HCT116 (cell line): ENCODE results near the gene SUFU. TPM values are rescaled to one million over a fixed set of nuclear protein-coding genes. Genes with fewer than 3 reads are reported as not detected.

Source experiments
- ATAC-seq: fragments of 200-7000 bp; cut with Tn5 transposase; 2 replicates; pipeline ENCODE4 v1.9.1; 2020; ENCODE audit warnings: mild to moderate bottlenecking, moderate library complexity
- BruUV-seq: library from RNA; stranded (reverse); fragments of 400-500 nt; replicated peaks from 2 replicates; lab custom pipeline; 2021; lab: Mats Ljungman, UMichigan
- CTCF ChIA-PET: fragments of 300-600 bp; sonication (Branson Sonifier 250); formaldehyde crosslinking; loops from one replicate; lab custom pipeline; 2021; ENCODE audit warnings: antibody characterized with exemption; lab: Charles Lee
- POLR2A ChIA-PET: fragments of 300-600, 350-600 bp; sonication (Branson Sonifier 250); formaldehyde crosslinking; loops from one replicate; lab custom pipeline; 2021; ENCODE audit warnings: antibody characterized with exemption; lab: Charles Lee
- RAD21 ChIA-PET, 2 experiments: fragments of 300-600 bp; sonication (Branson Sonifier 250); formaldehyde crosslinking; loops; one replicate each; lab custom pipeline; 2023; ENCODE audit warnings: low total read pairs in 2 of 2; ENCODE audit not compliant: uncharacterized antibody in 2 of 2, unreplicated experiment in 2 of 2, low non-redundant PET in 1 of 2; lab: Charles Lee
- DNase-seq: peaks from one replicate; pipeline ENCODE4 v3.0.0-alpha.2; 2010; ENCODE audit warnings: low read depth, low spot score
- H2AFZ ChIP-seq: fragments of 200-600 bp; shearing (Covaris generic), sonication (generic); 2 replicates; pipeline ENCODE4 v1.6.1; 2017; ENCODE audit warnings: low read depth, mixed run types, mixed read lengths, antibody characterized with exemption, low read length; ENCODE audit not compliant: poor library complexity, severe bottlenecking
- H3K27ac ChIP-seq: 2 replicates; pipeline ENCODE4 v1.5.1; 2012; ENCODE audit warnings: low read depth, low read length
- H3K27me3 ChIP-seq: fragments of 200-600 bp; sonication (generic); 2 replicates; pipeline ENCODE4 v1.6.1; 2016; ENCODE audit warnings: mixed run types, low read length, mixed read lengths; ENCODE audit not compliant: insufficient read depth
- H3K36me3 ChIP-seq, 2 experiments: fragments of 200-500 bp in 1 of 2; fragments of 200-600 bp in 1 of 2; sonication (Bioruptor generic) in 1 of 2; sonication (generic) in 1 of 2; 2 replicates each; pipeline versions ENCODE4 v1.5.1 to v1.6.1; 2014 to 2016; ENCODE audit warnings: low read length in 2 of 2, inconsistent platforms in 1 of 2, mixed read lengths in 1 of 2, mixed run types in 1 of 2; ENCODE audit not compliant: insufficient read depth in 2 of 2, control insufficient read depth in 1 of 2
- H3K4me1 ChIP-seq, 2 experiments: fragments of 200-600 bp in 1 of 2; sonication (generic) in 1 of 2; 2 replicates each; pipeline versions ENCODE4 v1.5.1 to v1.6.1; 2012 to 2017; ENCODE audit warnings: low read length in 2 of 2, inconsistent platforms in 1 of 2, mild to moderate bottlenecking in 1 of 2, mixed read lengths in 1 of 2, mixed run types in 1 of 2, moderate library complexity in 1 of 2; ENCODE audit not compliant: insufficient read depth in 2 of 2, control insufficient read depth in 1 of 2
- H3K4me2 ChIP-seq: fragments of 200-600 bp; sonication (generic); 2 replicates; pipeline ENCODE4 v1.6.1; 2017; ENCODE audit warnings: mixed run types, low read length, mixed read lengths
- H3K4me3 ChIP-seq, 2 experiments: fragments of 200-600 bp in 1 of 2; sonication (generic) in 1 of 2; replicated peaks in 1 of 2; 2 replicates each; pipeline ENCODE4 v1.5.1; 2011 to 2016; ENCODE audit warnings: low read length in 2 of 2, control low read depth in 1 of 2, low read depth in 1 of 2, mild to moderate bottlenecking in 1 of 2, mixed read lengths in 1 of 2, mixed run types in 1 of 2
- H3K79me2 ChIP-seq: fragments of 200-600 bp; sonication (generic); 2 replicates; pipeline ENCODE4 v1.6.1; 2017; ENCODE audit warnings: mild to moderate bottlenecking, mixed run types, low read length, moderate library complexity, mixed read lengths; ENCODE audit not compliant: insufficient read depth
- H3K9ac ChIP-seq: fragments of 200-600 bp; sonication (generic); 2 replicates; pipeline ENCODE4 v1.6.1; 2016; ENCODE audit warnings: low read length, mixed read lengths
- H3K9me2 ChIP-seq: fragments of 200-600 bp; sonication (generic), shearing (Covaris generic); 2 replicates; pipeline ENCODE4 v1.6.1; 2017; ENCODE audit warnings: mixed run types, mild to moderate bottlenecking, moderate library complexity; ENCODE audit not compliant: insufficient read depth
- H3K9me3 ChIP-seq, 2 experiments: fragments of 200-500 bp in 1 of 2; fragments of 200-600 bp in 1 of 2; sonication (Bioruptor generic) in 1 of 2; sonication (generic) in 1 of 2; 2 replicates each; pipeline ENCODE4 v1.6.1; 2014 to 2017; ENCODE audit warnings: low read length in 2 of 2, mixed read lengths in 2 of 2, inconsistent platforms in 1 of 2, low read depth in 1 of 2, mild to moderate bottlenecking in 1 of 2, mixed run types in 1 of 2, moderate library complexity in 1 of 2; ENCODE audit not compliant: control insufficient read depth in 1 of 2, insufficient read depth in 1 of 2
- H4K20me1 ChIP-seq: fragments of 200-600 bp; sonication (generic), shearing (Covaris generic); 2 replicates; pipeline ENCODE4 v1.6.1; 2017; ENCODE audit warnings: mixed run types, mild to moderate bottlenecking, moderate library complexity; ENCODE audit not compliant: insufficient read depth
- ATF3 ChIP-seq: IDR thresholded peaks from 2 replicates; pipeline ENCODE4 v1.6.1; 2012
- CBX3 ChIP-seq: IDR thresholded peaks from 2 replicates; pipeline ENCODE4 v1.6.1; 2012; ENCODE audit warnings: low read depth
- CEBPB ChIP-seq: IDR thresholded peaks from 2 replicates; pipeline ENCODE4 v1.6.1; 2012; ENCODE audit warnings: low read depth
- EGR1 ChIP-seq: IDR thresholded peaks from 2 replicates; pipeline ENCODE4 v1.6.1; 2012; ENCODE audit warnings: low read depth
- ELF1 ChIP-seq: IDR thresholded peaks from 2 replicates; pipeline ENCODE4 v1.6.1; 2012; ENCODE audit warnings: low read depth, borderline replicate concordance
- EZH2 ChIP-seq: fragments of 200-600 bp; sonication (generic); IDR thresholded peaks from 2 replicates; pipeline ENCODE4 v1.6.1; 2017; ENCODE audit warnings: antibody characterized with exemption, mixed run types
- EZH2phosphoT487 ChIP-seq: fragments of 200-600 bp; IDR thresholded peaks from 2 replicates; pipeline ENCODE4 v1.6.1; 2018; ENCODE audit warnings: antibody characterized with exemption, borderline replicate concordance
- FOSL1 ChIP-seq: IDR thresholded peaks from 2 replicates; pipeline ENCODE4 v1.6.1; 2012; ENCODE audit warnings: low read depth
- JUND ChIP-seq: IDR thresholded peaks from 2 replicates; pipeline ENCODE4 v1.6.1; 2012
- MAX ChIP-seq: IDR thresholded peaks from 2 replicates; pipeline ENCODE4 v1.6.1; 2012
- POLR2A ChIP-seq: IDR thresholded peaks from 2 replicates; pipeline ENCODE4 v1.7.0; 2011; ENCODE audit warnings: borderline replicate concordance; ENCODE audit not compliant: insufficient read depth, insufficient read length; ENCODE audit errors: extremely low read depth
- REST ChIP-seq: IDR thresholded peaks from 2 replicates; pipeline ENCODE4 v1.6.1; 2012; ENCODE audit warnings: low read depth
- SRF ChIP-seq: IDR thresholded peaks from 2 replicates; pipeline ENCODE4 v1.6.1; 2012; ENCODE audit warnings: low read depth
- YY1 ChIP-seq: IDR thresholded peaks from 2 replicates; pipeline ENCODE4 v1.6.1; 2011; ENCODE audit warnings: low read length, low read depth, moderate library complexity, mild to moderate bottlenecking; ENCODE audit not compliant: insufficient replicate concordance; ENCODE audit errors: extremely low read depth
- ZBTB33 ChIP-seq: IDR thresholded peaks from 2 replicates; pipeline ENCODE4 v1.6.1; 2011; ENCODE audit warnings: mild to moderate bottlenecking, low read length, moderate library complexity; ENCODE audit not compliant: insufficient replicate concordance; ENCODE audit errors: extremely low read depth
- ZFX ChIP-seq: fragments of 450-650 bp; IDR thresholded peaks from 2 replicates; pipeline ENCODE4 v1.6.1; 2017
- ZNF274 ChIP-seq: fragments of 200-500 bp; sonication (Bioruptor generic); IDR thresholded peaks from 2 replicates; pipeline ENCODE4 v1.6.1; 2014; ENCODE audit warnings: mild to moderate bottlenecking, low read depth, low read length, inconsistent platforms
- intact Hi-C: fragments of 100-400 bp; cut with micrococcal nuclease; formaldehyde crosslinking; loops from 2 replicates; pipeline ENCODE4 v1.10.0; 2022
- total RNA-seq: library from RNA; stranded (reverse); gene quantifications from one replicate; pipeline ENCODE4 v1.2.1, GENCODE V29; 2021; ENCODE audit not compliant: unreplicated experiment

SUFU gene
- total RNA-seq, 1 experiment from 2014 or later = 18.8 TPM

- TF ChIP-seq REST (no peak), ELF1 (no peak), EGR1 (no peak), JUND (no peak), ZBTB33 (no peak)
Observed at GRCh38 chr10:102550636-102551210, 47.0 kb downstream of the SUFU start (continued).

- no TSS peak for BruUV-seq
- TF ChIP-seq EZH2 (no peak), YY1 (no peak), ELF1 (no peak), FOSL1 (no peak), POLR2A (no peak), EZH2phosphoT487 (no peak), JUND (no peak), SRF (no peak), CBX3 (no peak), EGR1 (no peak), ZNF274 (no peak), CEBPB (no peak), MAX (no peak), ZFX (no peak), ATF3 (no peak), ZBTB33 (no peak)
Observed at GRCh38 chr10:102552533-102552932, 48.8 kb downstream of the SUFU start.

More at GRCh38 chr10:102552533-102552932, 48.8 kb downstream of the SUFU start:
- RAD21 ChIA-PET = no interaction called here
- Histone ChIP-seq H3K36me3 (no peaks in the 10 kb centered on the region), H3K4me1 (peaks cover 0 to 9% of the 10 kb centered on the region in 2 experiments; a peak in 2 of 4 replicates), H2AFZ (no peak overlapping the region), H3K27ac (no peak overlapping the region), H4K20me1 (0 out of 2 replicates have a peak, but pooled peaks cover 5% of the 10 kb centered on the region), H3K9me2 (no peaks in the 10 kb centered on the region), H3K9ac (no peak overlapping the region), H3K27me3 (no peaks in the 10 kb centered on the region), H3K79me2 (no peaks in the 10 kb centered on the region), H3K4me2 (no peak overlapping the region), H3K4me3 (no peak overlapping the region), H3K9me3 (no peaks in the 10 kb centered on the region)
- POLR2A ChIA-PET = no interaction called here
- intact Hi-C loops = no loop called here
- DNase-seq (no peak), ATAC-seq (no peak)
- CTCF ChIA-PET = no interaction called here
